HG03432 (cell line): ENCODE data around the gene MON2.

Experiments
- ATAC-seq: cut with Tn5 transposase; IDR thresholded peaks from one replicate; pipeline ENCODE4 v1.9.1; 2021; ENCODE audit warnings: mild to moderate bottlenecking, moderate library complexity; ENCODE audit not compliant: unreplicated experiment

The MON2 gene

DNA sequence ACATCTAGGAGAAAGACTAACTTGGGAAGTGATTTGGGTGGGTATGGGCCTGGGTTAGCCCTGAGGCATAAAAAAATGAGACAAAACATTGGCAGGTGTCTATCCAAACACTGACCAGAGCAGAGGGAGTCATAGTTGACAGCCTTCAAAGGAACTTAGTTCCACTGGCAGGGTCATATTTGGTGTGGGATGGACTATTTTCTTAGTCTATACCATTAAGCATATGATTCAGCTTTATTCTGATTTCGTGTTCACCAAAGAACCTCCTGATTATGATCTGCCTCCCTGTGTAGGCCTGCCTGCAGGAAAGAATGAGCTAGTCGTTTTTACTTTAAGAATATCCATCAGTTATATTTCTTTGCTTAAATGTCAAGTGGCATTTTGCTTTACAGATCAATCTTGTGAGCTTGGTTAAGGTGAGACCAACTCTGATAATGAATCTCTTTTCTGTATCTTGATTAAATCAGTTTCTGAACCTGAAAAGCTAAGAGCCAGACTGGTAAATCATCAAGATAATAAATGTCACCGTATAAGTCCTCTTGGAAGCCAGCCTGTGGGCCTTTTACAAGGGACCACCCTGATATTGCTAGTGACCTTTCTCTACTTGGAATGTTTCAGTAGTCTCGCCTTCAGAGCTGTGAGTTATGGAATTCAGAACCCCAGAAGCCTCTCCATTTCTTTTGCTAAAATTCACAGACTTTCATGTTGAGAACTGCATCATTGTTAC, 182.9 kb downstream of the MON2 start:
- ATAC-seq = no peak
